GM12878 (cell line): ENCODE data around the gene UST. TPM values are rescaled to one million over a fixed set of nuclear protein-coding genes. Genes with fewer than 3 reads are reported as not detected.

ENCODE experiments used
- CEBPB ChIP-seq, 2 experiments: fragments of 150-350 bp in 1 of 2; IDR thresholded peaks; 2 replicates each; pipeline ENCODE4 v1.6.1; 2012 to 2014; ENCODE audit warnings: low read depth in 2 of 2, low read length in 2 of 2, borderline replicate concordance in 1 of 2, inconsistent platforms in 1 of 2
- NFIC ChIP-seq: IDR thresholded peaks from 2 replicates; pipeline ENCODE4 v1.6.1; 2012; ENCODE audit warnings: low read depth, mild to moderate bottlenecking, inconsistent platforms, low read length, moderate library complexity
- ZSCAN29 ChIP-seq: fragments of 450-650 bp; IDR thresholded peaks from 2 replicates; pipeline ENCODE4 v1.6.1; 2017; ENCODE audit warnings: mild to moderate bottlenecking, moderate library complexity
- polyA plus RNA-seq, 11 experiments: library from polyadenylated mRNA; depleted of rRNA in 4 of 11; unstranded in 6 of 11; stranded (reverse) in 5 of 11; fragments of >200 nt; fragmentation: Nextera tagmentation in 4 of 11; fragmentation: Illumina TruSeq in 1 of 11; extraction: Ambion mirVana in 4 of 11; extraction: Trizol in 1 of 11; gene quantifications; 1 replicate in 1 of 11; 2 replicates in 10 of 11; pipeline versions ENCODE4 v1.2.1 to v1.2.3, GENCODE V29; 2011 to 2016; ENCODE audit warnings: inconsistent platforms in 2 of 11, missing spikeins in 2 of 11, low read depth in 1 of 11
- total RNA-seq, 4 experiments: library from RNA; depleted of rRNA in 3 of 4; stranded (reverse); fragments of >200 nt in 3 of 4; fragmentation: Illumina TruSeq in 1 of 4; extraction: Trizol in 1 of 4; gene quantifications; 2 replicates each; pipeline versions ENCODE4 v1.2.1 to v1.2.3, GENCODE V29; 2013 to 2021
- TF ChIP-seq, protein P1 (sequence below): fragments of 150-350 bp; IDR thresholded peaks from 2 replicates; pipeline ENCODE4 v1.6.1; 2016; ENCODE audit warnings: low read depth, low read length
- TF ChIP-seq, protein P2 (sequence below): fragments of 450-650 bp; IDR thresholded peaks from 2 replicates; pipeline ENCODE4 v1.6.1; 2018; ENCODE audit warnings: mild to moderate bottlenecking, low read depth, moderate library complexity; ENCODE audit not compliant: partially characterized antibody
- TF ChIP-seq, protein P3 (sequence below): fragments of 450-650 bp; IDR thresholded peaks from 2 replicates; pipeline ENCODE4 v1.6.1; 2017; ENCODE audit warnings: low read depth, mild to moderate bottlenecking, moderate library complexity
- TF ChIP-seq, protein P4 (sequence below): fragments of 450-650 bp; IDR thresholded peaks from 2 replicates; pipeline ENCODE4 v1.6.1; 2017; ENCODE audit warnings: borderline replicate concordance

Gene UST
- total and polyA plus RNA-seq, 10 of the 15 experiments (the other 5 are each of a cell fraction or from before 2014, with no cell fraction given): 0.74 to 43.3 (median 2.2) TPM

DNA sequence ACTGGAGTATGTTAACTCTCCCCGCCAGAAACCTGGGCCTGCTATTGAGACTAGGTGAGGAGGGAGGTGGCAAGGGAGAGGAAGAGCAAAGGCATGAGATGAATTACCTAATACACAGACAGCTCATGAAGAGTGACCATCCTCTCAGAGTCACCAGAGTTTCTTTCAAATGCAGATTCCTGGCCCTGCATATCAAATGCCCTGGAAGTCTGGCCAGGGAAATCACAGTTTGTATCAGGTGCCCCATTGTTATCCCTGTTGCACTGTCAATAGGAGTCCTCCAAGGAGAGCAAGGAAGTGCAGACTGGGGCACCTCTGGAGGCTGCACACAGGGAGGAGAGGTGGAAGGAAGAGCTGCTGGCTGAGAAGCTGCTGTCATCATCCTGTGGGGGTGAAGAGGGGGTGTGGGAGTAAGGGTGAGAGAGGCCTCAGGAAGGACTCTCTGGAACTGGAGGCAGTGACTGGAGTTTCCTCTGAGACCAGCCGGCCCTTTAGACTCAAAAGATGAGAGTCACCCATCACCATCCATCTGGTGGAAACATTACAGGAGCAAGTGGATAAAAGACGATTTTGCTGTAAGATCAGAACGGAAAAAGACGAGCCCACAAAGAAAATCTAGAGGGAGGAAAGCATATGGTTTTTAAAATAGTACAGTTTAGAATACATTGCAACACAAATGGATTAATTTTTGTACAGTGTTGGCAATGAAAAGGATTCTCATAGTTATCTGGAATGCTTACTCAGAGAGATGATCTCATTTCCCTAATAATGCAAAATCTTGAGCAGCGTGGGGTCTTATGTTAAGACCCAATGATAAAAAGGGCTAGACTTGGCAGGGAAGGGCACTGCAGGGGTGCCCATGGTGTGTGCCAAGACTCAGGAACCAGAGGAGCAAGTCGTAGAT lies 268.1 kb downstream of the UST start (continued):
- TF ChIP-seq, protein P1, sequence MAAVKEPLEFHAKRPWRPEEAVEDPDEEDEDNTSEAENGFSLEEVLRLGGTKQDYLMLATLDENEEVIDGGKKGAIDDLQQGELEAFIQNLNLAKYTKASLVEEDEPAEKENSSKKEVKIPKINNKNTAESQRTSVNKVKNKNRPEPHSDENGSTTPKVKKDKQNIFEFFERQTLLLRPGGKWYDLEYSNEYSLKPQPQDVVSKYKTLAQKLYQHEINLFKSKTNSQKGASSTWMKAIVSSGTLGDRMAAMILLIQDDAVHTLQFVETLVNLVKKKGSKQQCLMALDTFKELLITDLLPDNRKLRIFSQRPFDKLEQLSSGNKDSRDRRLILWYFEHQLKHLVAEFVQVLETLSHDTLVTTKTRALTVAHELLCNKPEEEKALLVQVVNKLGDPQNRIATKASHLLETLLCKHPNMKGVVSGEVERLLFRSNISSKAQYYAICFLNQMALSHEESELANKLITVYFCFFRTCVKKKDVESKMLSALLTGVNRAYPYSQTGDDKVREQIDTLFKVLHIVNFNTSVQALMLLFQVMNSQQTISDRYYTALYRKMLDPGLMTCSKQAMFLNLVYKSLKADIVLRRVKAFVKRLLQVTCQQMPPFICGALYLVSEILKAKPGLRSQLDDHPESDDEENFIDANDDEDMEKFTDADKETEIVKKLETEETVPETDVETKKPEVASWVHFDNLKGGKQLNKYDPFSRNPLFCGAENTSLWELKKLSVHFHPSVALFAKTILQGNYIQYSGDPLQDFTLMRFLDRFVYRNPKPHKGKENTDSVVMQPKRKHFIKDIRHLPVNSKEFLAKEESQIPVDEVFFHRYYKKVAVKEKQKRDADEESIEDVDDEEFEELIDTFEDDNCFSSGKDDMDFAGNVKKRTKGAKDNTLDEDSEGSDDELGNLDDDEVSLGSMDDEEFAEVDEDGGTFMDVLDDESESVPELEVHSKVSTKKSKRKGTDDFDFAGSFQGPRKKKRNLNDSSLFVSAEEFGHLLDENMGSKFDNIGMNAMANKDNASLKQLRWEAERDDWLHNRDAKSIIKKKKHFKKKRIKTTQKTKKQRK: no peak
- TF ChIP-seq, protein P2, sequence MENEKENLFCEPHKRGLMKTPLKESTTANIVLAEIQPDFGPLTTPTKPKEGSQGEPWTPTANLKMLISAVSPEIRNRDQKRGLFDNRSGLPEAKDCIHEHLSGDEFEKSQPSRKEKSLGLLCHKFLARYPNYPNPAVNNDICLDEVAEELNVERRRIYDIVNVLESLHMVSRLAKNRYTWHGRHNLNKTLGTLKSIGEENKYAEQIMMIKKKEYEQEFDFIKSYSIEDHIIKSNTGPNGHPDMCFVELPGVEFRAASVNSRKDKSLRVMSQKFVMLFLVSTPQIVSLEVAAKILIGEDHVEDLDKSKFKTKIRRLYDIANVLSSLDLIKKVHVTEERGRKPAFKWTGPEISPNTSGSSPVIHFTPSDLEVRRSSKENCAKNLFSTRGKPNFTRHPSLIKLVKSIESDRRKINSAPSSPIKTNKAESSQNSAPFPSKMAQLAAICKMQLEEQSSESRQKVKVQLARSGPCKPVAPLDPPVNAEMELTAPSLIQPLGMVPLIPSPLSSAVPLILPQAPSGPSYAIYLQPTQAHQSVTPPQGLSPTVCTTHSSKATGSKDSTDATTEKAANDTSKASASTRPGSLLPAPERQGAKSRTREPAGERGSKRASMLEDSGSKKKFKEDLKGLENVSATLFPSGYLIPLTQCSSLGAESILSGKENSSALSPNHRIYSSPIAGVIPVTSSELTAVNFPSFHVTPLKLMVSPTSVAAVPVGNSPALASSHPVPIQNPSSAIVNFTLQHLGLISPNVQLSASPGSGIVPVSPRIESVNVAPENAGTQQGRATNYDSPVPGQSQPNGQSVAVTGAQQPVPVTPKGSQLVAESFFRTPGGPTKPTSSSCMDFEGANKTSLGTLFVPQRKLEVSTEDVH: no peak
- no peak for TF ChIP-seq ZSCAN29
- TF ChIP-seq, protein P3, sequence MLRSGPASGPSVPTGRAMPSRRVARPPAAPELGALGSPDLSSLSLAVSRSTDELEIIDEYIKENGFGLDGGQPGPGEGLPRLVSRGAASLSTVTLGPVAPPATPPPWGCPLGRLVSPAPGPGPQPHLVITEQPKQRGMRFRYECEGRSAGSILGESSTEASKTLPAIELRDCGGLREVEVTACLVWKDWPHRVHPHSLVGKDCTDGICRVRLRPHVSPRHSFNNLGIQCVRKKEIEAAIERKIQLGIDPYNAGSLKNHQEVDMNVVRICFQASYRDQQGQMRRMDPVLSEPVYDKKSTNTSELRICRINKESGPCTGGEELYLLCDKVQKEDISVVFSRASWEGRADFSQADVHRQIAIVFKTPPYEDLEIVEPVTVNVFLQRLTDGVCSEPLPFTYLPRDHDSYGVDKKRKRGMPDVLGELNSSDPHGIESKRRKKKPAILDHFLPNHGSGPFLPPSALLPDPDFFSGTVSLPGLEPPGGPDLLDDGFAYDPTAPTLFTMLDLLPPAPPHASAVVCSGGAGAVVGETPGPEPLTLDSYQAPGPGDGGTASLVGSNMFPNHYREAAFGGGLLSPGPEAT: no peak
- TF ChIP-seq NFIC: no peak
- no peak for TF ChIP-seq CEBPB (IDR thresholded peaks at IDR 0.05; ENCODE audit: borderline replicate concordance in 1 of 2, low read depth in 2 of 2, low read length in 2 of 2)
- TF ChIP-seq, protein P4, sequence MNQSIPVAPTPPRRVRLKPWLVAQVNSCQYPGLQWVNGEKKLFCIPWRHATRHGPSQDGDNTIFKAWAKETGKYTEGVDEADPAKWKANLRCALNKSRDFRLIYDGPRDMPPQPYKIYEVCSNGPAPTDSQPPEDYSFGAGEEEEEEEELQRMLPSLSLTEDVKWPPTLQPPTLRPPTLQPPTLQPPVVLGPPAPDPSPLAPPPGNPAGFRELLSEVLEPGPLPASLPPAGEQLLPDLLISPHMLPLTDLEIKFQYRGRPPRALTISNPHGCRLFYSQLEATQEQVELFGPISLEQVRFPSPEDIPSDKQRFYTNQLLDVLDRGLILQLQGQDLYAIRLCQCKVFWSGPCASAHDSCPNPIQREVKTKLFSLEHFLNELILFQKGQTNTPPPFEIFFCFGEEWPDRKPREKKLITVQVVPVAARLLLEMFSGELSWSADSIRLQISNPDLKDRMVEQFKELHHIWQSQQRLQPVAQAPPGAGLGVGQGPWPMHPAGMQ: no peak
